VCaP (cell line): ENCODE measurements around the gene TNFRSF18.
"Not testable (repeated sequence)": the region's sequence is repeated elsewhere in the genome, so short reads cannot be mapped to it uniquely, and the experiment has no call there.

Experiments used
- H3K27ac ChIP-seq: fragments of 450-650 bp; 2 replicates; pipeline ENCODE4 v1.5.1; 2017
- CTCF ChIP-seq: fragments of 450-650 bp; conservative IDR thresholded peaks from 2 replicates; pipeline ENCODE4 v1.5.1; 2017; ENCODE audit warnings: mild to moderate bottlenecking, moderate library complexity

Gene TNFRSF18

GRCh38 chr1:1176931-1177330, 29.5 kb downstream of the TNFRSF18 start:
- no peak overlapping the region for H3K27ac ChIP-seq
- no peak for TF ChIP-seq CTCF

GRCh38 chr1:1176063-1176761, 30.2 kb downstream of the TNFRSF18 start:
- not testable (repeated sequence) for H3K27ac ChIP-seq

GRCh38 chr1:1175221-1176062, 30.9 kb downstream of the TNFRSF18 start:
- TF ChIP-seq CTCF: no peak
- H3K27ac ChIP-seq: no peak overlapping the region

GRCh38 chr1:1173793-1174415, 32.5 kb downstream of the TNFRSF18 start, which contains the start of gene TTLL10:
TTLL10 (plus strand) TSS chr1:1173880; CDS start chr1:1179216, 5,336 bp downstream.
- TF ChIP-seq CTCF: no peak
- H3K27ac ChIP-seq: no peak within 1 kb of the TSS

- TF ChIP-seq CTCF: no peak
- no peak overlapping the region for H3K27ac ChIP-seq
These were observed 33.2 kb downstream of the TNFRSF18 start for GRCh38 chr1:1173061-1173792.

GRCh38 chr1:1171546-1172340, 34.6 kb downstream of the TNFRSF18 start:
- TF ChIP-seq CTCF: no peak
- H3K27ac ChIP-seq: no peak overlapping the region

GRCh38 chr1:1171161-1171545, 35.2 kb downstream of the TNFRSF18 start:
- H3K27ac ChIP-seq: no peak overlapping the region

More at GRCh38 chr1:1171161-1171545, 35.2 kb downstream of the TNFRSF18 start:
- no peak for TF ChIP-seq CTCF
